ENCODE data around the gene TAOK1.
A peak's percentile ranks its signal among the peaks of the same experiment; 100 is the strongest.

Gene TAOK1

DNA sequence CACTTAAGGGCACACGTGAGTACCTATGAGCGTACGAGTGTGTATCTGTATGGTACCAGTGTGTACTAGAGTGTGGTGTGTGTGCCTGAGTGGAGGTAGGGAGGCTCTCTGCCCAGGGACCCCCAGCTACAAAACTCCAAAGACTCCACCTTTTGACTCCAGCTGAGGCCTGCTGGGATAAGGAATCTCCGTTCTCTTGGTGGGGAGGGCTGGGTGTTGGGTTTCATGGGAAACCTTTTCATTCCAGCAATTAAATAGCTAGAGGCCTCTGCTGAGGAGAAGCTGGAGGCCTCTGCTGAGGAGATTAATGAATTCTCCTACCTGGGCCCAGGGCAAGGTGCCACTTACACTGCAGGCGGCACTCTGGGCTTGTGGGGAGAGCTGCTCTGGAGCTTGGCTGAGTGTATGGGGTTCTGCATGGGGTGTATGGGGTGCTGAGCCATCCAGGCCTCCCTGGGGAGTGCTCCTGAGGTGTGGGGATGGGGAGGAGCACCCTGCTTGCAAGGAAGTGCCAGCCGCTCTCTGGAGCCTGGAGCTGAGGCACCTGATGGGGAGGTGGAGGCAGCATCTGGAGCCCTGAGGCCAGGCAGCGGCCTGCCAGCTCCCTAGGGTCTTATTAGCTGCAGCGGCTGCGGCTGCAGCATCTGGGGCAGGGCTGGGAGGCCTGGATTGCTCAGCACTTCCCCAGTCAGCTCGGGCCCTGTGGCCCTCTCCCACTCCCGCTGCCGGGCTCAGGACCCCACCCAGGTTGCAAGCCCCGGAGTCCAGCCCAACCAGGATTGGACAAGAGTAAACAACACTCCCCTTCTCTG lies 207.4 kb downstream of the TAOK1 start (continued):
- TF ChIP-seq ZNF830 (tag by site-specific recombination; IDR thresholded peaks at IDR 0.05; ENCODE audit: low read depth) (no peak), ZNF426 (tag by site-specific recombination; IDR thresholded peaks at IDR 0.05) (no peak), ZNF341 (tag by site-specific recombination; IDR thresholded peaks at IDR 0.05; ENCODE audit: low read depth) (peak; percentile 71), PRDM1 (tag by site-specific recombination; IDR thresholded peaks at IDR 0.05) (peak; percentile 45; the same call in 1 of the 2 replicates), ZNF704 (tag by site-specific recombination; IDR thresholded peaks at IDR 0.05) (no peak), TRIM28 (IDR thresholded peaks at IDR 0.05; ENCODE audit: borderline replicate concordance, low read length) (no peak), KLF7 (tag by site-specific recombination; IDR thresholded peaks at IDR 0.05; ENCODE audit: borderline replicate concordance) (no peak), ZBTB44 (tag by site-specific recombination; IDR thresholded peaks at IDR 0.05) (peak; percentile 99), SCRT1 (tag by site-specific recombination; IDR thresholded peaks at IDR 0.05; ENCODE audit: borderline replicate concordance) (no peak), ZNF324 (tag by site-specific recombination; IDR thresholded peaks at IDR 0.05) (no peak), KLF1 (tag by site-specific recombination; IDR thresholded peaks at IDR 0.05) (no peak), SP3 (tag by site-specific recombination; IDR thresholded peaks at IDR 0.05) (no peak), ZNF843 (tag by site-specific recombination; IDR thresholded peaks at IDR 0.05) (no peak), ZNF768 (tag by site-specific recombination; IDR thresholded peaks at IDR 0.05) (no peak), ZBTB21 (tag by site-specific recombination; IDR thresholded peaks at IDR 0.05) (no peak), ZNF132 (tag by site-specific recombination; IDR thresholded peaks at IDR 0.05; ENCODE audit: borderline replicate concordance) (no peak), ZNF433 (tag by site-specific recombination; IDR thresholded peaks at IDR 0.05; ENCODE audit: low read depth) (no peak), ZNF670 (tag by site-specific recombination; IDR thresholded peaks at IDR 0.05; ENCODE audit: low read depth) (no peak), ZNF792 (tag by site-specific recombination; IDR thresholded peaks at IDR 0.05) (no peak), ZNF510 (tag by site-specific recombination; IDR thresholded peaks at IDR 0.05; ENCODE audit: insufficient replicate concordance) (no peak), ZNF362 (tag by site-specific recombination; IDR thresholded peaks at IDR 0.05) (no peak), ZNF2 (tag by site-specific recombination; IDR thresholded peaks at IDR 0.05) (no peak), ZNF266 (tag by site-specific recombination; IDR thresholded peaks at IDR 0.05; ENCODE audit: low read depth) (no peak), ZNF585B (tag by site-specific recombination; IDR thresholded peaks at IDR 0.05) (no peak), ZBTB8A (tag by site-specific recombination; IDR thresholded peaks at IDR 0.05) (peak; percentile 86), REPIN1 (tag by site-specific recombination; IDR thresholded peaks at IDR 0.05; ENCODE audit: low read depth) (no peak), ZNF629 (tag by site-specific recombination; IDR thresholded peaks at IDR 0.05) (no peak), ZNF239 (tag by site-specific recombination; IDR thresholded peaks at IDR 0.05) (no peak)
- TF ChIP-seq, protein P1, sequence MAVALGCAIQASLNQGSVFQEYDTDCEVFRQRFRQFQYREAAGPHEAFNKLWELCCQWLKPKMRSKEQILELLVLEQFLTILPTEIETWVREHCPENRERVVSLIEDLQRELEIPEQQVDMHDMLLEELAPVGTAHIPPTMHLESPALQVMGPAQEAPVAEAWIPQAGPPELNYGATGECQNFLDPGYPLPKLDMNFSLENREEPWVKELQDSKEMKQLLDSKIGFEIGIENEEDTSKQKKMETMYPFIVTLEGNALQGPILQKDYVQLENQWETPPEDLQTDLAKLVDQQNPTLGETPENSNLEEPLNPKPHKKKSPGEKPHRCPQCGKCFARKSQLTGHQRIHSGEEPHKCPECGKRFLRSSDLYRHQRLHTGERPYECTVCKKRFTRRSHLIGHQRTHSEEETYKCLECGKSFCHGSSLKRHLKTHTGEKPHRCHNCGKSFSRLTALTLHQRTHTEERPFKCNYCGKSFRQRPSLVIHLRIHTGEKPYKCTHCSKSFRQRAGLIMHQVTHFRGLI (tag by site-specific recombination; IDR thresholded peaks at IDR 0.05) = peak; percentile 97
- TF ChIP-seq, protein P2, sequence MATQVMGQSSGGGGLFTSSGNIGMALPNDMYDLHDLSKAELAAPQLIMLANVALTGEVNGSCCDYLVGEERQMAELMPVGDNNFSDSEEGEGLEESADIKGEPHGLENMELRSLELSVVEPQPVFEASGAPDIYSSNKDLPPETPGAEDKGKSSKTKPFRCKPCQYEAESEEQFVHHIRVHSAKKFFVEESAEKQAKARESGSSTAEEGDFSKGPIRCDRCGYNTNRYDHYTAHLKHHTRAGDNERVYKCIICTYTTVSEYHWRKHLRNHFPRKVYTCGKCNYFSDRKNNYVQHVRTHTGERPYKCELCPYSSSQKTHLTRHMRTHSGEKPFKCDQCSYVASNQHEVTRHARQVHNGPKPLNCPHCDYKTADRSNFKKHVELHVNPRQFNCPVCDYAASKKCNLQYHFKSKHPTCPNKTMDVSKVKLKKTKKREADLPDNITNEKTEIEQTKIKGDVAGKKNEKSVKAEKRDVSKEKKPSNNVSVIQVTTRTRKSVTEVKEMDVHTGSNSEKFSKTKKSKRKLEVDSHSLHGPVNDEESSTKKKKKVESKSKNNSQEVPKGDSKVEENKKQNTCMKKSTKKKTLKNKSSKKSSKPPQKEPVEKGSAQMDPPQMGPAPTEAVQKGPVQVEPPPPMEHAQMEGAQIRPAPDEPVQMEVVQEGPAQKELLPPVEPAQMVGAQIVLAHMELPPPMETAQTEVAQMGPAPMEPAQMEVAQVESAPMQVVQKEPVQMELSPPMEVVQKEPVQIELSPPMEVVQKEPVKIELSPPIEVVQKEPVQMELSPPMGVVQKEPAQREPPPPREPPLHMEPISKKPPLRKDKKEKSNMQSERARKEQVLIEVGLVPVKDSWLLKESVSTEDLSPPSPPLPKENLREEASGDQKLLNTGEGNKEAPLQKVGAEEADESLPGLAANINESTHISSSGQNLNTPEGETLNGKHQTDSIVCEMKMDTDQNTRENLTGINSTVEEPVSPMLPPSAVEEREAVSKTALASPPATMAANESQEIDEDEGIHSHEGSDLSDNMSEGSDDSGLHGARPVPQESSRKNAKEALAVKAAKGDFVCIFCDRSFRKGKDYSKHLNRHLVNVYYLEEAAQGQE (tag by site-specific recombination; IDR thresholded peaks at IDR 0.05) = no peak
- TF ChIP-seq, protein P3, sequence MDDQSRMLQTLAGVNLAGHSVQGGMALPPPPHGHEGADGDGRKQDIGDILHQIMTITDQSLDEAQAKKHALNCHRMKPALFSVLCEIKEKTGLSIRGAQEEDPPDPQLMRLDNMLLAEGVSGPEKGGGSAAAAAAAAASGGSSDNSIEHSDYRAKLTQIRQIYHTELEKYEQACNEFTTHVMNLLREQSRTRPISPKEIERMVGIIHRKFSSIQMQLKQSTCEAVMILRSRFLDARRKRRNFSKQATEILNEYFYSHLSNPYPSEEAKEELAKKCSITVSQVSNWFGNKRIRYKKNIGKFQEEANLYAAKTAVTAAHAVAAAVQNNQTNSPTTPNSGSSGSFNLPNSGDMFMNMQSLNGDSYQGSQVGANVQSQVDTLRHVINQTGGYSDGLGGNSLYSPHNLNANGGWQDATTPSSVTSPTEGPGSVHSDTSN (CRISPR knock-in tag; IDR thresholded peaks at IDR 0.05) = no peak

Data from HEK293 (cell line).